HepG2 (cell line): ENCODE measurements around the gene BCL7A. TPM values are rescaled to one million over a fixed set of nuclear protein-coding genes. Genes with fewer than 3 reads are reported as not detected.

Experiments used
- ATAC-seq: fragments of 200-7000 bp; cut with Tn5 transposase; 3 replicates; pipeline ENCODE4 v1.9.1; 2020; ENCODE audit warnings: mild to moderate bottlenecking, moderate library complexity
- BruUV-seq: library from RNA; stranded (reverse); fragments of 400-500 nt; replicated peaks from 2 replicates; lab custom pipeline; 2021; lab: Mats Ljungman, UMichigan
- CTCF ChIA-PET: fragments of 300-600 bp; formaldehyde crosslinking; extraction: SDS; loops from one replicate; lab custom pipeline; 2021; ENCODE audit warnings: low total read pairs, inconsistent platforms, low intra/inter-chr PET ratio; lab: Yijun Ruan, JAX
- POLR2A ChIA-PET: fragments of 350-600 bp; sonication (Branson Sonifier 250); formaldehyde crosslinking; loops from one replicate; lab custom pipeline; 2020; ENCODE audit warnings: antibody characterized with exemption, inconsistent platforms; lab: Yijun Ruan, JAX
- DNase-seq: peaks from one replicate; pipeline ENCODE4 v3.0.0-alpha.2; 2015; ENCODE audit warnings: low spot score
- FAIRE-seq: peaks from 3 replicates; lab custom pipeline; 2011; peaks lifted over from hg19 to GRCh38; lab: Jason Lieb, UNC
- H2AFZ ChIP-seq: one replicate; pipeline ENCODE4 v1.6.1; 2011; ENCODE audit warnings: low read length, inconsistent platforms
- H3K27ac ChIP-seq: fragments of 300-600 bp; 3 replicates; pipeline ENCODE4 v1.8.0; 2011; ENCODE audit warnings: mixed run types, mild to moderate bottlenecking, mixed read lengths, low read length, inconsistent platforms; ENCODE audit not compliant: insufficient read depth; ENCODE audit errors: extremely low read length
- H3K27me3 ChIP-seq, 2 experiments: fragments of 200-600 bp in 1 of 2; 2 replicates in 1 of 2; 3 replicates in 1 of 2; pipeline versions ENCODE4 v1.6.0 to v1.8.0; 2011; ENCODE audit warnings: low read length in 2 of 2, mild to moderate bottlenecking in 2 of 2, moderate library complexity in 2 of 2, inconsistent platforms in 1 of 2; ENCODE audit not compliant: insufficient read depth in 2 of 2, control insufficient read depth in 1 of 2
- H3K36me3 ChIP-seq, 2 experiments: fragments of 200-600 bp in 1 of 2; replicated peaks in 1 of 2; 2 replicates in 1 of 2; 3 replicates in 1 of 2; pipeline versions ENCODE4 v1.5.1 to v1.8.0; 2011; ENCODE audit warnings: low read length in 2 of 2, inconsistent platforms in 1 of 2; ENCODE audit not compliant: insufficient read depth in 2 of 2, control insufficient read depth in 1 of 2
- H3K4me1 ChIP-seq: 2 replicates; pipeline ENCODE4 v1.5.1; 2012; ENCODE audit warnings: low read length, inconsistent platforms; ENCODE audit not compliant: insufficient read depth
- H3K4me2 ChIP-seq: 2 replicates; pipeline ENCODE4 v1.6.0; 2011; ENCODE audit warnings: low read depth, low read length, inconsistent platforms
- H3K4me3 ChIP-seq, 3 experiments: fragments of 200-600 bp in 1 of 3; sonication (generic), shearing (Covaris generic) in 1 of 3; replicated peaks in 1 of 3; 2 replicates each; pipeline ENCODE4 v1.5.1; 2011 to 2016; ENCODE audit warnings: low read length in 3 of 3, inconsistent platforms in 2 of 3, low read depth in 2 of 3, mild to moderate bottlenecking in 2 of 3, control low read depth in 1 of 3, mixed read lengths in 1 of 3; ENCODE audit not compliant: insufficient read depth in 1 of 3
- H3K79me2 ChIP-seq: one replicate; pipeline ENCODE4 v1.6.1; 2011; ENCODE audit warnings: low read length, inconsistent platforms; ENCODE audit not compliant: insufficient read depth
- H3K9ac ChIP-seq: 2 replicates; pipeline ENCODE4 v1.6.0; 2011; ENCODE audit warnings: mild to moderate bottlenecking, low read depth, low read length, inconsistent platforms; ENCODE audit not compliant: insufficient read depth
- H3K9me3 ChIP-seq: 2 replicates; pipeline ENCODE4 v1.5.1; 2012; ENCODE audit warnings: mild to moderate bottlenecking, low read length
- H4K20me1 ChIP-seq: 2 replicates; pipeline ENCODE4 v1.6.0; 2011; ENCODE audit warnings: inconsistent platforms, mild to moderate bottlenecking, low read length, moderate library complexity; ENCODE audit not compliant: insufficient read depth
- EED ChIP-seq: sonication (generic); formaldehyde crosslinking; IDR thresholded peaks from 2 replicates; pipeline ENCODE4 v1.5.0; 2020; ENCODE audit warnings: mild to moderate bottlenecking, missing genetic modification reagents
- FLYWCH1 ChIP-seq: sonication (generic); formaldehyde crosslinking; IDR thresholded peaks from 2 replicates; pipeline ENCODE4 v1.8.1; 2023; ENCODE audit warnings: mild to moderate bottlenecking, missing genetic modification reagents
- HNRNPK ChIP-seq: fragments of 200-400 bp; formaldehyde crosslinking; IDR thresholded peaks from 2 replicates; pipeline ENCODE4 v1.6.1; 2018; ENCODE audit warnings: low read length, low read depth, moderate library complexity, mild to moderate bottlenecking; ENCODE audit not compliant: poor library complexity, severe bottlenecking
- IRF2 ChIP-seq: IDR thresholded peaks from 2 replicates; pipeline ENCODE4 v1.6.1; 2018; ENCODE audit warnings: missing genetic modification reagents, missing compliant biosample characterization
- PHF5A ChIP-seq: IDR thresholded peaks from one replicate; pipeline ENCODE4 v1.6.1; 2018; ENCODE audit warnings: low read depth, missing genetic modification reagents; ENCODE audit not compliant: unreplicated experiment
- STAT5B ChIP-seq: sonication (generic); formaldehyde crosslinking; IDR thresholded peaks from 2 replicates; pipeline ENCODE4 v1.4.0; 2020; ENCODE audit warnings: missing genetic modification reagents
- YY1 ChIP-seq: IDR thresholded peaks from 2 replicates; pipeline ENCODE4 v1.6.1; 2011; ENCODE audit warnings: low read length, low read depth, moderate library complexity, mild to moderate bottlenecking; ENCODE audit not compliant: insufficient read depth, insufficient replicate concordance
- ZFX ChIP-seq: sonication (generic); formaldehyde crosslinking; IDR thresholded peaks from 2 replicates; pipeline ENCODE4 v1.4.0; 2020; ENCODE audit warnings: mild to moderate bottlenecking, low read depth, missing genetic modification reagents, moderate library complexity
- ZNF776 ChIP-seq: sonication (generic); formaldehyde crosslinking; IDR thresholded peaks from 2 replicates; pipeline ENCODE4 v1.4.0; 2020; ENCODE audit warnings: mild to moderate bottlenecking, missing genetic modification reagents
- ZNF891 ChIP-seq: sonication (generic); formaldehyde crosslinking; IDR thresholded peaks from 2 replicates; pipeline ENCODE4 v1.5.0; 2020; ENCODE audit warnings: mild to moderate bottlenecking, missing genetic modification reagents
- WGBS: methylation state at CpG from one replicate; pipeline ENCODE4 v1.1.6; 2017; ENCODE audit warnings: low lambda C conversion rate; 5-methylcytosine and 5-hydroxymethylcytosine counted together
- in situ Hi-C: cut with HindIII; loops from 2 replicates; pipeline ENCODE4 v1.10.0; 2017; ENCODE audit warnings: low pct_unique_long_range_greater_than_20kb; ENCODE audit not compliant: extremely low pct_ligation_motif_present
- intact Hi-C: fragments of 100-400 bp; cut with micrococcal nuclease; formaldehyde crosslinking; loops from one replicate; pipeline ENCODE4 v1.10.0; 2022; ENCODE audit not compliant: unreplicated experiment
- polyA plus RNA-seq, 8 experiments: library from polyadenylated mRNA; depleted of rRNA in 3 of 8; stranded (reverse) in 7 of 8; unstranded in 1 of 8; fragments of >200 nt; fragmentation: Illumina TruSeq in 4 of 8; extraction: Trizol in 4 of 8; gene quantifications; 2 replicates each; pipeline versions ENCODE4 v1.2.1 to v1.2.3, GENCODE V29; 2011 to 2016; ENCODE audit warnings: low read depth in 4 of 8, missing spikeins in 1 of 8, mixed read lengths in 1 of 8; ENCODE audit not compliant: insufficient read depth in 1 of 8
- total RNA-seq, 5 experiments: library from RNA; depleted of rRNA; stranded (reverse); fragments of >200 nt; fragmentation: Illumina TruSeq; extraction: Trizol; gene quantifications; 2 replicates each; pipeline ENCODE4 v1.2.3, GENCODE V29; 2016; ENCODE audit warnings: low read depth in 1 of 5
- TF ChIP-seq, protein P1 (sequence below): sonication (generic); formaldehyde crosslinking; IDR thresholded peaks from 2 replicates; pipeline ENCODE4 v1.9.0; 2021; ENCODE audit warnings: missing genetic modification reagents, borderline replicate concordance
- TF ChIP-seq, protein P2 (sequence below): sonication (generic); formaldehyde crosslinking; IDR thresholded peaks from 2 replicates; pipeline ENCODE4 v1.5.0; 2020; ENCODE audit warnings: mild to moderate bottlenecking, missing genetic modification reagents, borderline replicate concordance
- TF ChIP-seq, protein P3 (sequence below): IDR thresholded peaks from 2 replicates; pipeline ENCODE4 v1.6.1; 2016; ENCODE audit warnings: mild to moderate bottlenecking, missing biosample characterization, missing genetic modification reagents

Gene BCL7A
- total and polyA plus RNA-seq, 2 of the 13 experiments (the other 11 are each of a cell fraction or from before 2014, with no cell fraction given), result 4.1 to 6.2 TPM

DNA sequence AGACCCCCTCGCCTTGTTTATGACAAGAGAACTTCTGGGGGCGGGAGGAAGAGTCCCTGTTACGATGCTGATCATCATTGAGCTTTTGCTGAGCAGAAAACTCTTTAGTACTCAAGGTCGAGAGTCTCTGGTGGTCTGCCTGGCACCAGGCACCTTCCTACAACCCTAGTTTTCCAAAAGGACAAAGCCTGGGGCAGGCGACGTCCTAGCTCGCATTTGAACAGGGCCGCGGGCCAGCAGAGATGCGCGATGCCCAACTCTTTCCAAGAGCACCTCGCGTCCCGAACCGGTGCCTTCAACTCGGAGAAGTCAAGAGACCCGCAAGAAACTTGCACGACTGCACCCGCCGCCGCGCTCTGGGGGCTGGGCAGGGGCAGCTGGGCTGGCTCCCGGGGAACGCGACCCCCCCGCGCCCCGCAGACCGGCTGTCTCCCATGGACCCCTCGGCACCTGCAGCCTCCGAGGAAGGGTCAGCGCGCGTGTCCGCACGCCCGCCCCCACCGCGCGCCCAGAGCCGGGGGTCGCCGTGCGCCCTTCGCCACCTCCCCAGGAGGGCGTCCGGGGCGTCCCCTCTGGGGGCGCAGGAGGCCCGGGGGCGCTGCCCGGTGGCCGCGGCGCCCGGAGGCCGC, 377 bp upstream of the BCL7A start (continued):
- TF ChIP-seq, protein P1, sequence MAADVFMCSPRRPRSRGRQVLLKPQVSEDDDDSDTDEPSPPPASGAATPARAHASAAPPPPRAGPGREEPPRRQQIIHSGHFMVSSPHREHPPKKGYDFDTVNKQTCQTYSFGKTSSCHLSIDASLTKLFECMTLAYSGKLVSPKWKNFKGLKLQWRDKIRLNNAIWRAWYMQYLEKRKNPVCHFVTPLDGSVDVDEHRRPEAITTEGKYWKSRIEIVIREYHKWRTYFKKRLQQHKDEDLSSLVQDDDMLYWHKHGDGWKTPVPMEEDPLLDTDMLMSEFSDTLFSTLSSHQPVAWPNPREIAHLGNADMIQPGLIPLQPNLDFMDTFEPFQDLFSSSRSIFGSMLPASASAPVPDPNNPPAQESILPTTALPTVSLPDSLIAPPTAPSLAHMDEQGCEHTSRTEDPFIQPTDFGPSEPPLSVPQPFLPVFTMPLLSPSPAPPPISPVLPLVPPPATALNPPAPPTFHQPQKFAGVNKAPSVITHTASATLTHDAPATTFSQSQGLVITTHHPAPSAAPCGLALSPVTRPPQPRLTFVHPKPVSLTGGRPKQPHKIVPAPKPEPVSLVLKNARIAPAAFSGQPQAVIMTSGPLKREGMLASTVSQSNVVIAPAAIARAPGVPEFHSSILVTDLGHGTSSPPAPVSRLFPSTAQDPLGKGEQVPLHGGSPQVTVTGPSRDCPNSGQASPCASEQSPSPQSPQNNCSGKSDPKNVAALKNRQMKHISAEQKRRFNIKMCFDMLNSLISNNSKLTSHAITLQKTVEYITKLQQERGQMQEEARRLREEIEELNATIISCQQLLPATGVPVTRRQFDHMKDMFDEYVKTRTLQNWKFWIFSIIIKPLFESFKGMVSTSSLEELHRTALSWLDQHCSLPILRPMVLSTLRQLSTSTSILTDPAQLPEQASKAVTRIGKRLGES (CRISPR knock-in tag), result no peak
- TF ChIP-seq FLYWCH1 (CRISPR knock-in tag), result no peak

DNA sequence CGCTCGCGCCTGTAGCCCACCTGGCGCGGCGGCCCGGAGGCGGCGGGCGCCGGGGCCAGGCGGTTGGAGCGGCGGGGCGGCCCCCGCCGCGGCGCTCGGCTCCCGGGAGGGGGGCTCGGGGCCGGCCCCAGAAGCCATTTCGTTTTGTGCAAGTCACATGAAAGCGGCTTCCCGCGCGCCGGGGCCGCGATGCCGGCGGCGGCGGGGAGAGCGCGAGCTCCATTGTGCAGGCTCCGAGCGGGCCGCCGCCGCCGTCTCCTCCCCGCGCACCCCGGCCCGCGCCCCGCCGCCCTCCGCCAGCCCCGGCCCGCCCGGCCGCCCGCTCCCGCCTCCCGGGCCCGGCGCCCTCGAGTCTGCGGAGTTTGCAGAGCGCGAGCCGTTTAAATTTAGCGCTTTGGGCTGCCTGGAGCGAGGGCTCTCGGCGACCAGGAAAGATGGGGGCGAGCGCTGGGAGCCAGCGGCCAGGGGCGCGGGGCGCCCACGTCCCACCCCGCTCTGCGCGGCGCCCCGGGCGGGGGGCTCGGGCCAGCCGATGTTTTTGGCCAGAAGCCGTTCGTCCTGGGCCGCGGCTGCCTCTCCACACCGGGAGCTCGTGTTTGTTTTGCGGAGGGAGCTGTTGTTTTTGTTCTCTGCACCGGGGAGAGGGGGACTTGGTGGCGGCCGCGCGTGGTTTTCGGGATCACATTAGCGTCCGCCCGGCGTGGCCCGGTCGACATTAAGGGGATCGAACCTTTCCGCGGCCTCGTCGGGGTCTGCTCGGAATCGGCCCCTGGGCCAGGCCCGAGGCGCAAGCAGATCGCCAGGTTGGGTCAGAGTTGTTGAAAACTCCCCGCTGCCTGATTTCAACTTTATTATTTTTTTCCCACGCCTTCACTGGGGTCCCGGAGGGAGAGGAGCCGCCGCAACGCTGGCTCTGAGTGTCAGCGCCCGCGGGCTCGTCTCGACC, 982 bp downstream of the BCL7A start:
- H3K4me2 ChIP-seq, result peak overlapping the region; percentile 90
- no peak overlapping the region for H2AFZ ChIP-seq
- peaks cover 0 to 20% of the 10 kb centered on the region in 2 experiments; a peak in 2 of 5 replicates for H3K27me3 ChIP-seq
- H3K9ac ChIP-seq, result peak overlapping the region; percentile 73
- H3K79me2 ChIP-seq, result peaks cover 16% of the 10 kb centered on the region
- peaks cover 36% of the 10 kb centered on the region for H3K4me1 ChIP-seq
- BruUV-seq, result TSS peak; percentile 89
- no peaks in the 10 kb centered on the region for H4K20me1 ChIP-seq
- ATAC-seq (no peak), FAIRE-seq (no peak), DNase-seq (no peak)
- peaks cover 0 to 1% of the 10 kb centered on the region in 2 experiments; a peak in 1 of 5 replicates for H3K36me3 ChIP-seq
- in situ Hi-C loops, result no loop called here
- POLR2A ChIA-PET, result interaction anchor here (1.1 to 2.0 kb wide), 6 partner anchors 9 to 226 kb away, joined by 3 to 9 read pairs (median 4); partner anchors contain the start of gene DIABLO
- intact Hi-C loops, result loop anchor here (10.0 kb wide), 1 partner anchor 108 kb away; the partner anchor contains the start of gene CFAP251
- CTCF ChIA-PET, result no interaction called here
- H3K4me3 ChIP-seq, result peak overlapping the region; percentile 71 to 81 (median 73)
- WGBS, result under 1% methylated on average over 33 of the region's 124 CpGs
- H3K9me3 ChIP-seq, result no peaks in the 10 kb centered on the region
- peak overlapping the region; percentile 79 for H3K27ac ChIP-seq
- TF ChIP-seq, protein P2, sequence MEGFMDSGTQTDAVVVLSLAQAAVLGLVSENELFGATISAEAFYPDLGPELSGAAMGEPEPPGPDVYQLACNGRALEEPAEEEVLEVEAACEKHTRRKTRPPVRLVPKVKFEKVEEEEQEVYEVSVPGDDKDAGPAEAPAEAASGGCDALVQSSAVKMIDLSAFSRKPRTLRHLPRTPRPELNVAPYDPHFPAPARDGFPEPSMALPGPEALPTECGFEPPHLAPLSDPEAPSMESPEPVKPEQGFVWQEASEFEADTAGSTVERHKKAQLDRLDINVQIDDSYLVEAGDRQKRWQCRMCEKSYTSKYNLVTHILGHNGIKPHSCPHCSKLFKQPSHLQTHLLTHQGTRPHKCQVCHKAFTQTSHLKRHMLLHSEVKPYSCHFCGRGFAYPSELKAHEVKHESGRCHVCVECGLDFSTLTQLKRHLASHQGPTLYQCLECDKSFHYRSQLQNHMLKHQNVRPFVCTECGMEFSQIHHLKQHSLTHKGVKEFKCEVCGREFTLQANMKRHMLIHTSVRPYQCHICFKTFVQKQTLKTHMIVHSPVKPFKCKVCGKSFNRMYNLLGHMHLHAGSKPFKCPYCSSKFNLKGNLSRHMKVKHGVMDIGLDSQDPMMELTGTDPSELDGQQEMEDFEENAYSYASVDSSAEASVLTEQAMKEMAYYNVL, result 0 out of 2 replicates have a peak, but pooled peaks have one; percentile 39
- TF ChIP-seq PHF5A (CRISPR knock-in tag), result no peak
- TF ChIP-seq YY1, result peak; percentile 12
- peak; percentile 28; the same call in 1 of the 2 replicates for TF ChIP-seq ZFX
- TF ChIP-seq ZNF776 (CRISPR knock-in tag), result peak; percentile 46; the same call in 1 of the 2 replicates
- TF ChIP-seq EED, result no peak; the same call in 1 of the 2 replicates
- no peak for TF ChIP-seq HNRNPK
- TF ChIP-seq IRF2 (CRISPR knock-in tag), result 0 out of 2 replicates have a peak, but pooled peaks have one; percentile 9
- TF ChIP-seq STAT5B, result no peak
- TF ChIP-seq, protein P3, sequence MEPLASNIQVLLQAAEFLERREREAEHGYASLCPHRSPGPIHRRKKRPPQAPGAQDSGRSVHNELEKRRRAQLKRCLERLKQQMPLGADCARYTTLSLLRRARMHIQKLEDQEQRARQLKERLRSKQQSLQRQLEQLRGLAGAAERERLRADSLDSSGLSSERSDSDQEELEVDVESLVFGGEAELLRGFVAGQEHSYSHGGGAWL, result no peak; the same call in 1 of the 2 replicates
- TF ChIP-seq ZNF891 (CRISPR knock-in tag), result 0 out of 2 replicates have a peak, but pooled peaks have one; percentile 9
